ENCODE data around the gene PBLD.
"Not testable (repeated sequence)": the region's sequence is repeated elsewhere in the genome, so short reads cannot be mapped to it uniquely, and the experiment has no call there.

PBLD gene

DNA sequence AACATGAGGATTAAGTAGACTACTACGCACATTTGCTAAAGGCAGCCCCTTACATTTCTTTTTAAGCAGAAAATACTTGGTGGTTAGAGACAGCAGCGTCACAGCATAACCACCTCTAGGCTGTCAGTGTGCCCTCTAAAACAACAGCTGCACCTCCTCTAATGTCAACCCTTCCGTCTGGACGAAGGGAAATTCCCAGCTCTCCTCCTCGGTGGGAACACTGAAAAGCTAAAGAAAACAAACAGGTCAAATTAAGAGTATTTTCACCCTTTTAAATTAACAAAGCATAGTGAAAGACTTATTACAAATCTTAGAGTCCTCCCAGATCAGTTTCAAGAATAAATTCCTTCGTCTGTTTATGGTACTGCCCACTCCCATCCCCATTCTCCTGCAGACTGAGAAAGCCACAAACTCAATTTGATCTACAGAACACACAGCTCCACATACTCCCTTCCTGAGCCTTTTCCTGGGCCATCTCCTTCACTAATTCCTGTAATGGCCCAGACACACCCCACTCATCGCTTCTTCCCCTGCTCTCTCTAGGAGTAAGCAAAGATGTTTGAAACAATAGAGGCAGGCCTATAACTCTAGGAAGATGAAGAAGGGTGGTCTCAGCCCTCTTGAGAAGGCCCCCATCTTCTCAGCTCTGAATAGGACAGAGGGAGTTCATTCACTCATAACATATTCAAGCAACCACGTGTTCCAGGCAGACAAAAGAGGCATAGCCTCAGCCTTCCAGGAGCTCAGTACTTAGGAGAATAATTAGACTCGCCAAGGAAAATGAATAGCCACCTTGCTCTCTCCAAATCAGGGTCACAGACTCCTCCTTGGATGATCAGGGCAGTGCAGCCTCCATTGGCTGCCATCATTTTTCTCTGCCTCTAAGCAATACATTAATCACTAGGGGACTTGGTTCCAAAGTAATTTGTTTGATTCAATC is 48.4 kb downstream of the PBLD start:
- in situ Hi-C loops (cut with MboI; ENCODE audit: low pct_unique_long_range_greater_than_20kb, low sequenced_read_pairs, unreplicated experiment) = no loop called here
- DNase-seq (ENCODE audit: low spot score) = no peak
- TF ChIP-seq, protein P1, sequence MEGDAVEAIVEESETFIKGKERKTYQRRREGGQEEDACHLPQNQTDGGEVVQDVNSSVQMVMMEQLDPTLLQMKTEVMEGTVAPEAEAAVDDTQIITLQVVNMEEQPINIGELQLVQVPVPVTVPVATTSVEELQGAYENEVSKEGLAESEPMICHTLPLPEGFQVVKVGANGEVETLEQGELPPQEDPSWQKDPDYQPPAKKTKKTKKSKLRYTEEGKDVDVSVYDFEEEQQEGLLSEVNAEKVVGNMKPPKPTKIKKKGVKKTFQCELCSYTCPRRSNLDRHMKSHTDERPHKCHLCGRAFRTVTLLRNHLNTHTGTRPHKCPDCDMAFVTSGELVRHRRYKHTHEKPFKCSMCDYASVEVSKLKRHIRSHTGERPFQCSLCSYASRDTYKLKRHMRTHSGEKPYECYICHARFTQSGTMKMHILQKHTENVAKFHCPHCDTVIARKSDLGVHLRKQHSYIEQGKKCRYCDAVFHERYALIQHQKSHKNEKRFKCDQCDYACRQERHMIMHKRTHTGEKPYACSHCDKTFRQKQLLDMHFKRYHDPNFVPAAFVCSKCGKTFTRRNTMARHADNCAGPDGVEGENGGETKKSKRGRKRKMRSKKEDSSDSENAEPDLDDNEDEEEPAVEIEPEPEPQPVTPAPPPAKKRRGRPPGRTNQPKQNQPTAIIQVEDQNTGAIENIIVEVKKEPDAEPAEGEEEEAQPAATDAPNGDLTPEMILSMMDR (IDR thresholded peaks at IDR 0.05; ENCODE audit: extremely low read depth, insufficient read depth, missing control alignments) = no peak

DNA sequence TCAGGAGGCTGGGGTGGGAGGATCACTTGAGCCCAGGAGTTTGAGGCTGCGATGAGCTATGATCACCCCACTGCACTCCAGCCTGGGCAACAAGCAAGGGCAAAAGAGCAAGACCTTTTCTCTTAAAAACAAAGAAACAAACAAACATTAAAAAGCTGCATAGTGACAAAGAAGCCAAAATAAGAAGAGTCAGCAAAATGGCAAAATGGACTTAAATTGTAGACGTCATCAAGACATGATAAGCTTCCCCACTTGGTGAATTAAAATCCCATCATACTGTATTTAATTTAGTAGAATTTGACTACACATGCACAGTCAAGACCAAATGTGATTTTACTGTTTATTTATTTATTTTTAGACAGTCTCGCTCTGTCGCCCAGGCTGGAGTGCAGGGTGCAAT is 52.0 kb downstream of the PBLD start:
- TF ChIP-seq, protein P1 (IDR thresholded peaks at IDR 0.05; ENCODE audit: extremely low read depth, insufficient read depth, missing control alignments) = no peak
- in situ Hi-C loops (cut with MboI; ENCODE audit: low pct_unique_long_range_greater_than_20kb, low sequenced_read_pairs, unreplicated experiment) = no loop called here

DNA sequence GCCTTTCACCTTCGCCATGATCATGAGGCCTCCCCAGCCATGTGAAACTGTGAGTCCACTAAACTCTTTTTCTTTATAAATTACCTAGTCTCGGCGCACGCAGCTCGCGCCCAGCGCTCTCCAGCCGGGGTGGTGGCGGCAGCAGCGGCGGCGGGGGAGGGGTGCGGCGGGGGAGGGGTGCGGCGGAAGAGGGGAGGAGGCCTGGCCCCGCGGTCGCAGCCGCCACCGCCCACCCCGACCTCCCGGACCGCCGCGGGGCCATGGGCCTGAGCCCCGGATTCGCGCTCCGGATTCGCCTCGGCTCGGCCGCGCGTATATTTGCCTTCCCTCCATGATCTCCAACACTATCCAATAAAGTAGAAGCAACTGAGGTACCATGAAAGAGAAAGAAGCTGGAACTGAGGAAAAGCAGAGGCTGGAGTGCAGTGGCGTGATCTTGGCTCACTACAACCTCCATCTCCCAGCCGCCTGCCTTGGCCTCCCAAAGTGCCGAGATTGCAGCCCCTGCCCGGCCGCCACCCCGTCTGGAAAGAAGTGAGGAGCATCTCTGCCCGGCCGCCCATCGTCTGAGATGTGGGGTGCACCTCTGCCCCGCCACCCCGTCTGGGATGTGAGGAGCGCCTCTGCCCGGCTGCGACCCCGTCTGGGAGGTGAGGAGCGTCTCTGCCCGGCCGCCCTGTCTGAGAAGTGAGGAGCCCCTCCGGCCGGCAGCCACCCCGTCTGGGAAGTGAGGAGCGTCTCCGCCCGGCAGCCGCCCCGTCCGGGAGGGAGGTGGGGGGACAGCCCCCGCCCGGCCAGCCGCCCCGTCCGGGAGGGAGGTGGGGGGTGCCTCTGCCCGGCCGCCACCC is 53.6 kb downstream of the PBLD start:
- DNase-seq (ENCODE audit: low spot score); in situ Hi-C loops (cut with MboI; ENCODE audit: low pct_unique_long_range_greater_than_20kb, low sequenced_read_pairs, unreplicated experiment): not testable (repeated sequence)

More for the DNA sequence above, 52.0 kb downstream of the PBLD start:
- DNase-seq (ENCODE audit: low spot score) = no peak

DNA sequence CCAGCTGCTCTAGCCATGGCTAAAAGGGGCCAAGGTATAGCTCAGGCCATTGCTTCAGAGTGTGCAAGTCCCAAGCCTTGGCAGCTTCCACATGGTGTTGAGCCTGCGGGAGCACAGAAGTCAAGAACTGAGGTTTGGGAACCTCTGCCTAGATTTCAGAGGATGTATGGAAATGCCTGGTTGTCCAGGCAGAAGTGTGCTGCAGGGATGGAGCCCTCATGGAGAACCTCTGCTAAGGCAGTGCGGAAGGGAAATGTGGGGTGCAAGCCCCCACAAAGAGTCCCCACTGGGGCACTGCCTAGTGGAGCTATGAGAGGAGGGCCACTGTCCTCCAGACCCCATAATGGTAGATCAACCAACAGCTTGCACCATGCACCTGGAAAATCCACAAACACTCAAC is 54.9 kb downstream of the PBLD start:
- DNase-seq (ENCODE audit: low spot score); in situ Hi-C loops (cut with MboI; ENCODE audit: low pct_unique_long_range_greater_than_20kb, low sequenced_read_pairs, unreplicated experiment): not testable (repeated sequence)

DNA sequence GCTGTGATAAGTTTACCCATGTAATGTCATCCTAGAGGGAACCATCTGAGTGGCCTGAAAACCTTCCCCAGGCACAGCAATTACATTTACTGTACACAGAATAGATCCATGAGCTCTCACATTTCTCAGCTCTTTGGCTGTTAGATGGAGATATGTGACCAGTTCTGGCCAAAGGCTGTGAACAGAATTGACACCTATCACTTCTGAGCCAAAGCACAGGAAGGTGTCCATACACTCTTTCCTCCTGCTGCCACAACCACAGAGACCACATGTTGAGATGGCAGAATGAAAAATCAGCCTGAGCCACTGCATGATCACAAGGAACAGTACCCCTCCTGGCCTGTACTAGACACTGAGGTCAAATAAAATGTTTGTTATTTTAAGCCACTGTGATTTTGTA is 56.5 kb downstream of the PBLD start:
- in situ Hi-C loops (cut with MboI; ENCODE audit: low pct_unique_long_range_greater_than_20kb, low sequenced_read_pairs, unreplicated experiment) = no loop called here

DNA sequence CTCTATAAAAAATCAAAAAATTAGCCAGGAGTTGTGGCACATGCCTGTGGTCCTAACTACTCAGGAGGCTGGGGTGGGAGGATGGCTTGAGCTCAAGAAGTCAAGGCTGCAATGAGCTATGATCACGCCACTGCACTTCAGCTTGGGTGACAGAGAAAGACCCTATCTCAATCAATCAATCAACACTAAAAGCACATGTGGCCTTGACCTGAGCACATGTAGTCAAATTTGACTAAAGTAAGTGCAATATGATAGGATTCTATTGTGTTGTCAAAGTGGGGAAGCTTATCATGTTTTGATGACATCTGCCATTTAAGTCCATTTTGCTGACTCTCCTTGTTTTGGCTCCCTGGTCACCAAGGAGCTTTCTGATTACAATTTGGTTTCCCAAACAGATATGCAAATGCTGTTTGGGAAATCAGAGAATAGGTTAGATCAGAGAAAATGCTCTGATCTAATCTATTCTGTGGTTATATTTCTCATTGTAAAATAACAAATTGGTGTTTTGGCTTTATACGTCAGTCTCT is 57.1 kb downstream of the PBLD start:
- DNase-seq (ENCODE audit: low spot score) = no peak
- TF ChIP-seq, protein P1 (IDR thresholded peaks at IDR 0.05; ENCODE audit: extremely low read depth, insufficient read depth, missing control alignments) = no peak
- in situ Hi-C loops (cut with MboI; ENCODE audit: low pct_unique_long_range_greater_than_20kb, low sequenced_read_pairs, unreplicated experiment) = no loop called here

More for the DNA sequence above, 56.5 kb downstream of the PBLD start:
- no peak for DNase-seq (ENCODE audit: low spot score)
- TF ChIP-seq, protein P1 (IDR thresholded peaks at IDR 0.05; ENCODE audit: extremely low read depth, insufficient read depth, missing control alignments) = no peak

DNA sequence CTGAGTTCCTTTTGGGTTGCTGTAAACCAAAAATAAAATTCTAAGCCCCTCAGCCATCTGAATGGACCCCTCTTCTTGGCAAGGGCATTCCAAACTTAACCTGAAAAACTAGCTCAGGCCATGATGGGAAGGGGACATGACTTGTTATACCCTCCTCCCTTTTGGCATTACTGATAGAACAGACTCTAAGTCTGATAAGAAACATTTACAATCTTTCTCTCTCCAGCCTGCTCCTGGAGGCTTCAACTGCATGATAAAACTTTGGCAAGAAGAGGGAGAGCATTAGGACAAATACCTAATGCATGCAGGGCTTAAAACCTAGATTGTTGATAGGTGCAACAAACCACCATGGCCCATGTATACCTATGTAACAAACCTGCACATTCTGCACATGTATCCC is 59.9 kb downstream of the PBLD start:
- TF ChIP-seq, protein P1 (IDR thresholded peaks at IDR 0.05; ENCODE audit: extremely low read depth, insufficient read depth, missing control alignments) = no peak
- in situ Hi-C loops (cut with MboI; ENCODE audit: low pct_unique_long_range_greater_than_20kb, low sequenced_read_pairs, unreplicated experiment) = no loop called here
- no peak for DNase-seq (ENCODE audit: low spot score)

Data from GM13977 (cell line).